CD4-positive, alpha-beta T cell (primary cell): ENCODE results near the gene ACLY. TPM values are rescaled to one million over a fixed set of nuclear protein-coding genes. Genes with fewer than 3 reads are reported as not detected.

Experiments
- ATAC-seq: fragments of 200-7000 bp; cut with Tn5 transposase; one replicate; pipeline ENCODE4 v1.10.0; 2022; ENCODE audit warnings: mild to moderate bottlenecking; ENCODE audit not compliant: poor library complexity
- CTCF ChIA-PET: fragments of 350-600 bp; sonication (Branson Sonifier 250); formaldehyde crosslinking; loops from one replicate; lab custom pipeline; 2021; ENCODE audit warnings: antibody characterized with exemption, inconsistent platforms; lab: Charles Lee
- POLR2A ChIA-PET: fragments of 350-600 bp; sonication (Branson Sonifier 250); formaldehyde crosslinking; loops from one replicate; lab custom pipeline; 2021; ENCODE audit warnings: antibody characterized with exemption, inconsistent platforms; lab: Charles Lee
- DNase-seq, 14 experiments: peaks; one replicate each; pipeline ENCODE4 v3.0.0-alpha.2; 2013 to 2020; ENCODE audit warnings: mixed read lengths in 2 of 14
- H3K27ac ChIP-seq, 2 donors: one replicate each; pipeline versions ENCODE4 v1.5.1 to v1.7.0; 2013; ENCODE audit warnings: low read length in 2 of 2, low read depth in 1 of 2, mild to moderate bottlenecking in 1 of 2
- H3K27me3 ChIP-seq, 2 experiments: 1 replicate in 1 of 2; 2 replicates in 1 of 2; pipeline versions ENCODE4 v1.6.1 to v1.7.0; 2013; ENCODE audit warnings: low read length in 2 of 2, control low read depth in 1 of 2, mild to moderate bottlenecking in 1 of 2, moderate library complexity in 1 of 2; ENCODE audit not compliant: insufficient read depth in 2 of 2, control insufficient read depth in 1 of 2
- H3K36me3 ChIP-seq: one replicate; pipeline ENCODE4 v1.6.1; 2013; ENCODE audit warnings: low read length, control low read depth; ENCODE audit not compliant: insufficient read depth
- H3K4me1 ChIP-seq: one replicate; pipeline ENCODE4 v1.6.1; 2013; ENCODE audit warnings: low read length, control low read depth; ENCODE audit not compliant: insufficient read depth
- H3K4me3 ChIP-seq: one replicate; pipeline ENCODE4 v1.5.1; 2013; ENCODE audit warnings: mild to moderate bottlenecking, low read length, moderate library complexity
- H3K9me3 ChIP-seq, 2 experiments: 1 replicate in 1 of 2; 2 replicates in 1 of 2; pipeline versions ENCODE4 v1.6.1 to v1.7.0; 2013; ENCODE audit warnings: low read length in 2 of 2, mild to moderate bottlenecking in 2 of 2, control low read depth in 1 of 2, moderate library complexity in 1 of 2; ENCODE audit not compliant: control insufficient read depth in 1 of 2, insufficient read depth in 1 of 2
- H3K27ac Mint-ChIP-seq: one replicate; pipeline ENCODE4 v1.8.0; 2020; ENCODE audit warnings: mixed read lengths
- H3K27me3 Mint-ChIP-seq: one replicate; pipeline ENCODE4 v1.8.0; 2021; ENCODE audit warnings: mixed read lengths
- H3K36me3 Mint-ChIP-seq: one replicate; pipeline ENCODE4 v1.8.0; 2021; ENCODE audit warnings: low read depth, mixed read lengths
- H3K4me1 Mint-ChIP-seq: one replicate; pipeline ENCODE4 v1.8.0; 2021; ENCODE audit warnings: low read depth, mixed read lengths
- H3K4me3 Mint-ChIP-seq: one replicate; pipeline ENCODE4 v1.8.0; 2020; ENCODE audit warnings: mild to moderate bottlenecking, mixed read lengths
- H3K9me3 Mint-ChIP-seq: one replicate; pipeline ENCODE4 v1.8.0; 2020; ENCODE audit warnings: mixed read lengths
- intact Hi-C, 2 experiments: fragments of 100-400 bp; cut with DNase I in 1 of 2; cut with micrococcal nuclease in 1 of 2; formaldehyde crosslinking; loops; one replicate each; pipeline versions ENCODE4 v1.15.1 to v1.9.0; 2023 to 2025; cut with DNase I, micrococcal nuclease
- total RNA-seq, 174 experiments: library from RNA in 2 of 174; stranded (reverse) in 2 of 174; gene quantifications; one replicate each; pipeline ENCODE4 v1.2.3 and lab custom pipeline; 2021 to 2026
- TF ChIP-seq, protein P1 (sequence below): fragments of 200-600 bp; IDR thresholded peaks from one replicate; pipeline ENCODE4 v1.8.0; 2022; ENCODE audit warnings: antibody characterized with exemption, mild to moderate bottlenecking

Gene ACLY
- total RNA-seq, 2 experiments from 2014 or later, result 25.9 to 28.3 TPM

DNA sequence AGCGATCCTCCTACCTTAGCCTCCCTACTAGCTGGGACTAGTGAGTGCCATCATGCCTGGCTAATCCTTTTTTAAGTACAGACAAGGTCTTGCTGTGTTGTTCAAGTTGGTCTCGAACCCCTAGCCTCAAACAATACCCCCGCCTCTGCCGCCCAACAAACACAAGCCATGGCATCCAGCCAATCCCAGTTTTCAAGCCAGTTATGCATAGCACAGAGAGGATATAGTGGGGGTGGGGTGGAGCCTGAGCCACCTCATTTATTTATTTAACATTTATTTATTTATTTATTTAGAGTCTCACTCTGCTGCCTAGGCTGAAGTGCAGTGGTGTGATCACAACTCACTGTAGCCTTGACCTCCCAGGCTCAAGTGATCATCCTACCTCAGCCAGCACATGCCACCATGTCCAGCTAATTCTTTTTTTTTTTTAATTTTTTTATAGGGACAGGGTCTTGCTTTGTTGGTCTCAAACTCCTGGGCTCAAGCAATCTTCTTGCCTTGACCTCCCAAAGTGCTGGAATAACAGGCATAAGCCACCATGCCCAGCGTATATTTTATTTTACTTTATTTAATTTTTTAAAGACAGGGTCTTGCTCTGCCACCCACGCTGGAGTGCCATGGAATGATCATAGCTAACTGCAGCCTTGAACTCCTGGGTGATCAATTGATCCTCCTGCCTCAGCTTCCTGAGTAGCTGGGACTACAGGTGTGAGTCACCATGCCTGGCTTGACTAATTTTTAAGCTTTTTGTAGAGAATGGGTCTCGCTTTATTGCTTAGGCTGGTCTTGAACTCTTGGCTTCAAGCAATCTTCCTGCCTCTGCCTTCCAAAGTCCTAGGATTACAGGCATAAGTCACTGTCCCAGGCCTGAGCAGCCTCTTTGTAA lies 27.4 kb downstream of the ACLY start:
- CTCF ChIA-PET, result no interaction called here
- Mint-ChIP-seq H3K4me3 (no peak overlapping the region), H3K27me3 (no peaks in the 10 kb centered on the region), H3K9me3 (no peaks in the 10 kb centered on the region), H3K4me1 (no peaks in the 10 kb centered on the region), H3K36me3 (peaks cover 63% of the 10 kb centered on the region), H3K27ac (no peak overlapping the region)
- ATAC-seq (no peak), DNase-seq (no peak)
- POLR2A ChIA-PET, result no interaction called here
- H3K4me3 ChIP-seq, result no peak overlapping the region
- peaks cover 89% of the 10 kb centered on the region for H3K36me3 ChIP-seq
- H3K27ac ChIP-seq, result no peak overlapping the region
- no peaks in the 10 kb centered on the region for H3K4me1 ChIP-seq
- TF ChIP-seq, protein P1, sequence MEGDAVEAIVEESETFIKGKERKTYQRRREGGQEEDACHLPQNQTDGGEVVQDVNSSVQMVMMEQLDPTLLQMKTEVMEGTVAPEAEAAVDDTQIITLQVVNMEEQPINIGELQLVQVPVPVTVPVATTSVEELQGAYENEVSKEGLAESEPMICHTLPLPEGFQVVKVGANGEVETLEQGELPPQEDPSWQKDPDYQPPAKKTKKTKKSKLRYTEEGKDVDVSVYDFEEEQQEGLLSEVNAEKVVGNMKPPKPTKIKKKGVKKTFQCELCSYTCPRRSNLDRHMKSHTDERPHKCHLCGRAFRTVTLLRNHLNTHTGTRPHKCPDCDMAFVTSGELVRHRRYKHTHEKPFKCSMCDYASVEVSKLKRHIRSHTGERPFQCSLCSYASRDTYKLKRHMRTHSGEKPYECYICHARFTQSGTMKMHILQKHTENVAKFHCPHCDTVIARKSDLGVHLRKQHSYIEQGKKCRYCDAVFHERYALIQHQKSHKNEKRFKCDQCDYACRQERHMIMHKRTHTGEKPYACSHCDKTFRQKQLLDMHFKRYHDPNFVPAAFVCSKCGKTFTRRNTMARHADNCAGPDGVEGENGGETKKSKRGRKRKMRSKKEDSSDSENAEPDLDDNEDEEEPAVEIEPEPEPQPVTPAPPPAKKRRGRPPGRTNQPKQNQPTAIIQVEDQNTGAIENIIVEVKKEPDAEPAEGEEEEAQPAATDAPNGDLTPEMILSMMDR, result no peak
- no peaks in the 10 kb centered on the region for H3K27me3 ChIP-seq
- intact Hi-C loops, result no loop called here
- H3K9me3 ChIP-seq, result no peaks in the 10 kb centered on the region

DNA sequence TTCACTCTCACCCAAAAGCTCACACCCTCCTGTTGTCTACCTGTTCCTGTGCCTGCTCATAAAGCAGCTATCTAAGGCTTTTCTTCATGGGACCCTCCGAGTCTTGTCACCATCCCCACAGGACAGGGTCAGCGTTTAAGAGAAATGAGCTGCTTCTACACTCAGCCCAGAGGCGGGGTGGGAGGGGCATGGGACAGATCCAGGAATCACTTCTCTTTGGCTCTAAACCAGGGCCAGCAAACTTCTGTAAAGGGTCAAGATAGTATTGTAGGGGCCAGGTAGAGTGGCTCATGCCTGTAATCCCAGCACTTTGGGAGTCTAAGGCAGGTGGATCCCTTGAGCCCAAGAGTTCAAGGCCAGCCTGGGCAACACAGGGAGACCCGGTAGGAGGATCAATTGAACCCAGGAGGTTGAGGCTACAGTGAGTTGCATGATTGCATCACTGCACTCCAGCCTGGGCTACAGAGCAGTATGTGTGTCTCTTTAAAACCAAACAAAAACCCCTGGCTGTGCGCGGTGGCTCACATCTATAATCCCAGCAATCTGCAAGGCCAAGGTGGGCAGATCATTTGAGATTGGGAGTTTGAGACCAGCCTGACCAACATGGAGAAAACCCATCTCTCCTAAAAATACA lies 30.3 kb downstream of the ACLY start:
- H3K4me1 ChIP-seq, result no peaks in the 10 kb centered on the region
- Mint-ChIP-seq H3K36me3 (peaks cover 76% of the 10 kb centered on the region), H3K4me3 (no peak overlapping the region), H3K9me3 (no peaks in the 10 kb centered on the region), H3K27me3 (no peaks in the 10 kb centered on the region), H3K4me1 (no peaks in the 10 kb centered on the region), H3K27ac (no peak overlapping the region)
- ATAC-seq, result no peak
- TF ChIP-seq, protein P1, result no peak
- no peak for DNase-seq
- peaks cover 92% of the 10 kb centered on the region for H3K36me3 ChIP-seq
- POLR2A ChIA-PET, result no interaction called here
- no peaks in the 10 kb centered on the region for H3K27me3 ChIP-seq
- intact Hi-C loops, result no loop called here
- CTCF ChIA-PET, result no interaction called here
- no peak overlapping the region for H3K4me3 ChIP-seq
- no peaks in the 10 kb centered on the region for H3K9me3 ChIP-seq
- H3K27ac ChIP-seq, result no peak overlapping the region

DNA sequence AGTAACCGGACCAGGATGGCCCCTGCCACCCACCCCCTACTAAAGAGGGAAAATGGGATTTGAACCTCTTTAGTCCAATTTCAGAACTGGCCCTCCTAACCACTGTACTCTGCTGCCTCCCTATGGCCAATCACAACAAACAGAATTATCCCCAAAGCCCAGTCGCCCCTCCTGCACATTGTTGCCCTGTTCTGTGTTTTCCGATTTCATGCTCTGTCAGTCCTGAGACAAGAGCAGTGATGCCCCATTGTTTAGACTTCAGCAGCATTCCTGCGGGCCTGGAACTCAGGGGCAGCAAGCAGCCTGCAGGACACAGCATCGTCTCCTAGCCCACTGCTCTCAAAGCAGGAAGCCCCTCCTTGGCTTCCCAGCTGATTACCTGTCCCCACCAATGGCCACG lies 33.0 kb downstream of the ACLY start:
- H3K9me3 ChIP-seq, result no peaks in the 10 kb centered on the region
- Mint-ChIP-seq H3K4me3 (no peak overlapping the region), H3K27me3 (no peaks in the 10 kb centered on the region), H3K4me1 (no peaks in the 10 kb centered on the region), H3K9me3 (no peaks in the 10 kb centered on the region), H3K27ac (no peak overlapping the region), H3K36me3 (peaks cover 73% of the 10 kb centered on the region)
- ATAC-seq (no peak), DNase-seq (peak in 2 of 14 experiments; percentile 16 to 25)
- CTCF ChIA-PET, result no interaction called here
- H3K27ac ChIP-seq, result no peak overlapping the region
- TF ChIP-seq, protein P1, result peak; percentile 20
- no peaks in the 10 kb centered on the region for H3K27me3 ChIP-seq
- POLR2A ChIA-PET, result no interaction called here
- H3K36me3 ChIP-seq, result peaks cover 87% of the 10 kb centered on the region
- no peaks in the 10 kb centered on the region for H3K4me1 ChIP-seq
- H3K4me3 ChIP-seq, result no peak overlapping the region
- intact Hi-C loops, result loop anchor here (1.0 to 2.0 kb wide), 2 partner anchors 147 to 149 kb away; no protein-coding TSS in a partner anchor
